Measurements from ENCODE around the gene HMGXB3.

The HMGXB3 gene

GRCh38 chr5:149957855-149958254 is 42.7 kb upstream of the HMGXB3 start:
- no peaks in the 10 kb centered on the region for H3K36me3 ChIP-seq (ENCODE audit: insufficient read depth, insufficient read length, low read length)
- DNase-seq (ENCODE audit: low read depth, low spot score), result no peak
- no peak overlapping the region for H3K4me3 ChIP-seq (ENCODE audit: insufficient read length, low read depth)
- H3K27me3 ChIP-seq (ENCODE audit: insufficient read depth, insufficient read length), result no peaks in the 10 kb centered on the region
- TF ChIP-seq YY1 (IDR thresholded peaks at IDR 0.05; ENCODE audit: insufficient read depth, insufficient read length), result no peak
- TF ChIP-seq ZNF274 (IDR thresholded peaks at IDR 0.05; ENCODE audit: low read depth, low read length), result no peak
- no peak for TF ChIP-seq SUZ12 (IDR thresholded peaks at IDR 0.05; ENCODE audit: extremely low read depth, insufficient read depth, insufficient read length)
- no peaks in the 10 kb centered on the region for H3K4me1 ChIP-seq (ENCODE audit: insufficient read depth, insufficient read length)
- no peak overlapping the region for H3K9ac ChIP-seq (ENCODE audit: insufficient read length, low read depth)
- H3K9me3 ChIP-seq (ENCODE audit: insufficient read depth, low read length), result no peaks in the 10 kb centered on the region

DNA sequence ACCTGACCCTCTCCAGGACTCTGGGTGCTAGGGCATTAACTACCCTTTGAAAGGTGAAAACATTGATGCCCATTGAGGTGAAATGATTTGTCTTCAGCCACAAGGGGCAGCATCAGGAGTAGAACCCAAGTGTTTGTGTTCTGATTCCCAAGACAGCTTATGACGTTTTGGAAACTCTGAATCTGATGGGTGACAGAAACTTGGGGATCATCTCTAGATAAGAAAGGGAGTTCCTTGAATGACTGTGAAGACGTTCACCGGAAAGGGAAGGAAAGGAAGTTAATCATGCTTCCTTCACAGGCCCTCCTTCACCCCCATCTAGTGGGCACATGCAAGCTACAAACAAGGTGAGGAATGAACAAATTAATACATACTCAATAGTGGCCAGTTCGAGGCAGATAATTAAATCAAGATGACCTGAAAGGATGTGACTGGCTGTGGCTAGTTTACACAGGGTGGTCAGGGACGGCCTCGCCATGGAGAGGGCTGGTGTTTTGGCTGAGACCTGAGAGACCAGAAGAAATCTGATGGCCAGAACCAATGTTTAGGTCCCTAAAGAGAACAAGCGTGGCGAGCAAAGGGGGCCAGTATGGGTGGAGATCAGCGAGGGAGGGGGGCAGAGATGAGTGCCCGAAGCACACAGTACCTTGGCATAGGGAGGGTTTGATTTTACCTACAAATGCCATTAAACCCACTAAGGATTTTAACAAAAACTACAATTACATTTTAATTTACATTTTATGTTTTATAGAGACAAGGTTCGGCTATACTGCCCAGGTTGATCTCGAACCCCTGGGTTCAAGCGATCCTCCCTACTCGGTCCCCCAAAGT is 40.9 kb upstream of the HMGXB3 start:
- Histone ChIP-seq H3K9me3 (ENCODE audit: insufficient read depth, low read length) (no peaks in the 10 kb centered on the region), H3K4me1 (ENCODE audit: insufficient read depth, insufficient read length) (no peaks in the 10 kb centered on the region), H3K9ac (ENCODE audit: insufficient read length, low read depth) (peak overlapping the region; percentile 65), H3K36me3 (ENCODE audit: insufficient read depth, insufficient read length, low read length) (no peaks in the 10 kb centered on the region), H3K27me3 (ENCODE audit: insufficient read depth, insufficient read length) (no peaks in the 10 kb centered on the region), H3K4me3 (ENCODE audit: insufficient read length, low read depth) (peak overlapping the region; percentile 76)
- no peak for DNase-seq (ENCODE audit: low read depth, low spot score)
- TF ChIP-seq YY1 (IDR thresholded peaks at IDR 0.05; ENCODE audit: insufficient read depth, insufficient read length), result no peak
- TF ChIP-seq ZNF274 (IDR thresholded peaks at IDR 0.05; ENCODE audit: low read depth, low read length), result no peak
- no peak for TF ChIP-seq SUZ12 (IDR thresholded peaks at IDR 0.05; ENCODE audit: extremely low read depth, insufficient read depth, insufficient read length)

GRCh38 chr5:149960272-149961185 is 40.0 kb upstream of the HMGXB3 start, which contains the start of gene SLC26A2:
SLC26A2 (plus strand) TSS chr5:149960758; CDS start chr5:149977653, 16,895 bp downstream.
- H3K9ac ChIP-seq (ENCODE audit: insufficient read length, low read depth), result peak within 1 kb of the TSS; percentile 72
- H3K4me1 ChIP-seq (ENCODE audit: insufficient read depth, insufficient read length), result no peaks in the 10 kb centered on the region
- H3K27me3 ChIP-seq (ENCODE audit: insufficient read depth, insufficient read length), result no peaks in the 10 kb centered on the region
- peak within 1 kb of the TSS; percentile 76 for H3K4me3 ChIP-seq (ENCODE audit: insufficient read length, low read depth)
- TF ChIP-seq YY1 (IDR thresholded peaks at IDR 0.05; ENCODE audit: insufficient read depth, insufficient read length) (no peak), ZNF274 (IDR thresholded peaks at IDR 0.05; ENCODE audit: low read depth, low read length) (no peak), SUZ12 (IDR thresholded peaks at IDR 0.05; ENCODE audit: extremely low read depth, insufficient read depth, insufficient read length) (no peak)
- peak; percentile 92 for DNase-seq (ENCODE audit: low read depth, low spot score)
- H3K9me3 ChIP-seq (ENCODE audit: insufficient read depth, low read length), result no peaks in the 10 kb centered on the region
- H3K36me3 ChIP-seq (ENCODE audit: insufficient read depth, insufficient read length, low read length), result no peaks in the 10 kb centered on the region

DNA sequence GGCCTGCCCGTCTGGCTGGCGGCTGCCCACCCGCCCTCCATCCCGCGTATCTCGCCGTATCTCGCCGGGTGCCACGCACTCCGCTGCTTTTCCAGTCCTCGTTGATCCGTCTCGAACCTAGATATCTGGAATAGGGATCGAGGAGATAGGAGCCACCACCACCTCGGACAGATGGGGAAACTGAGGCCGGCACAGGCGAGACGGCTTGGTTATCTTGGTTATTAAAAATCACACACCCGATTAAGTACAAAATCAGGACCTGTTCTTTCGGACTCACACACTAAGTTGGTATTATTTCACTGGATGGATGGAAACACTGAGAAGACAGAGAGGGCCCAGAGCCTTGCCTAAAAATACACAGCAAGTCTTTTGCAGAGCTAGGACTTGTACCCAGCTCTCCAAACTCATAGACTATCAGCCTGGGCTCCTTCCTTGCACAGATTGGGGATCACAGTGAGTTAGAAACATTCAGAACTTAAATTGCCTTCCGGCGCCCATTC is 39.3 kb upstream of the HMGXB3 start:
- no peak for DNase-seq (ENCODE audit: low read depth, low spot score)
- Histone ChIP-seq H3K27me3 (ENCODE audit: insufficient read depth, insufficient read length) (no peaks in the 10 kb centered on the region), H3K9ac (ENCODE audit: insufficient read length, low read depth) (peak overlapping the region; percentile 72), H3K9me3 (ENCODE audit: insufficient read depth, low read length) (no peaks in the 10 kb centered on the region), H3K4me3 (ENCODE audit: insufficient read length, low read depth) (peak overlapping the region; percentile 76), H3K4me1 (ENCODE audit: insufficient read depth, insufficient read length) (no peaks in the 10 kb centered on the region), H3K36me3 (ENCODE audit: insufficient read depth, insufficient read length, low read length) (no peaks in the 10 kb centered on the region)
- TF ChIP-seq YY1 (IDR thresholded peaks at IDR 0.05; ENCODE audit: insufficient read depth, insufficient read length) (no peak), ZNF274 (IDR thresholded peaks at IDR 0.05; ENCODE audit: low read depth, low read length) (no peak), SUZ12 (IDR thresholded peaks at IDR 0.05; ENCODE audit: extremely low read depth, insufficient read depth, insufficient read length) (no peak)

DNA sequence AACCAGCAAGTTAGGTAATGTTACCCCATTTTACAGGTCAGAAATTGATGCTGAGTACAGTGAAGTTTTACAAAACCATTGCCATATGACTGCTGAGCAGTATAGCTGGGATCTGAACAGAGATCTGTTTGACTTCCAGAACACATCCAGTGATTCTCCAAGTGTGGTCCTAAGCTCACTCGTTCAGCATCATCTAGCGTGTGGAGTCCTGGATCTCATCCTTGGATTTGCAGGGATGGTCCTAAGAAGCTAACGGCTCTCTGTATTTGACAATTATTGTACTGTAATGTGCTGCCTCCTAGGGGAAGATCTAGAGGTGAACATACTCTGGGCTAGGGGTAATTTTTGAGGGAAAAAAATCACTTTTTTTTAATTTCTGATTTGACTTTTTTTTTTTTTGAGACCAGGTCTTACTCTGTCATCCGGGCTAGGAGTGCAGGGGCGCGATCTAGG is 38.6 kb upstream of the HMGXB3 start:
- H3K9ac ChIP-seq (ENCODE audit: insufficient read length, low read depth), result no peak overlapping the region
- TF ChIP-seq SUZ12 (IDR thresholded peaks at IDR 0.05; ENCODE audit: extremely low read depth, insufficient read depth, insufficient read length) (no peak), ZNF274 (IDR thresholded peaks at IDR 0.05; ENCODE audit: low read depth, low read length) (no peak), YY1 (IDR thresholded peaks at IDR 0.05; ENCODE audit: insufficient read depth, insufficient read length) (no peak)
- H3K36me3 ChIP-seq (ENCODE audit: insufficient read depth, insufficient read length, low read length), result no peaks in the 10 kb centered on the region

DNA sequence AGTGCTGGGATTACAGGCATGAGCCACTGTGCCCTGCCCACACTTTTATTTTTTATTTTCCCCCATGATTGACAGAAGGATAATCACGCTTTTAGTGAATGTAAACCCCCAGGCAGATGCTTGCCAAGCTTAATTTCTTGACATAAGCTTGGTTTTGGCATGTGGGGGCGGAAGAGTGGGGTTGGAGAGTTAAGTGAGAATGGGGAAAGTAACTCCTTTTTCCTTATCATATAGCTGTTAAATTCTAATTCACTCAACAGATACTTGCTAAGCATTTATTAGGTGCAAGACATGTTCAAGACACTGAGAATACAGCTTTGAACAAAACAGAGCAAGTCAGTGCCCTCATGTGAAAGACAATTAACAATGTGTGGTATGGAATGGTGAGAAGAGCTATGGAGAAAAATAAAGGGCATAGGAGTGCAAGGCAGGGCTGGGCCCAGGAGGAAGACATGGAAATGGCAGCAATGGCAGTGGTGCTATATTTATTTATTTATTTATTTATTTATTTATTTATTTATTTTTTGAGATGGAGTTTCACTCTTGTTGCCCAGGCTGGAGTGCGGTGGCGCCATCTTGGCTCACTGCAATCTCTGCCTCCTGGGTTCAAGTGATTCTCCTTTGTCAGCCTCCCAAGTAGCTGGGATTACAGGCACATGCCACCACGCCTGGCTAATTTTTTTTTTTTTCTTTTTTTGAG is 37.8 kb upstream of the HMGXB3 start:
- Histone ChIP-seq H3K36me3 (ENCODE audit: insufficient read depth, insufficient read length, low read length) (no peaks in the 10 kb centered on the region), H3K27me3 (ENCODE audit: insufficient read depth, insufficient read length) (no peaks in the 10 kb centered on the region), H3K9me3 (ENCODE audit: insufficient read depth, low read length) (no peaks in the 10 kb centered on the region), H3K4me3 (ENCODE audit: insufficient read length, low read depth) (no peak overlapping the region), H3K9ac (ENCODE audit: insufficient read length, low read depth) (no peak overlapping the region), H3K4me1 (ENCODE audit: insufficient read depth, insufficient read length) (no peaks in the 10 kb centered on the region)
- TF ChIP-seq SUZ12 (IDR thresholded peaks at IDR 0.05; ENCODE audit: extremely low read depth, insufficient read depth, insufficient read length), result no peak
- no peak for TF ChIP-seq YY1 (IDR thresholded peaks at IDR 0.05; ENCODE audit: insufficient read depth, insufficient read length)
- no peak for TF ChIP-seq ZNF274 (IDR thresholded peaks at IDR 0.05; ENCODE audit: low read depth, low read length)
- DNase-seq (ENCODE audit: low read depth, low spot score), result no peak

More for the DNA sequence above, 38.6 kb upstream of the HMGXB3 start:
- no peaks in the 10 kb centered on the region for H3K9me3 ChIP-seq (ENCODE audit: insufficient read depth, low read length)
- H3K4me1 ChIP-seq (ENCODE audit: insufficient read depth, insufficient read length), result no peaks in the 10 kb centered on the region
- no peak for DNase-seq (ENCODE audit: low read depth, low spot score)
- H3K4me3 ChIP-seq (ENCODE audit: insufficient read length, low read depth), result no peak overlapping the region
- H3K27me3 ChIP-seq (ENCODE audit: insufficient read depth, insufficient read length), result no peaks in the 10 kb centered on the region

Measured in NT2/D1 (cell line).